CD4-positive, alpha-beta memory T cell (primary cell): ENCODE measurements around the gene POTEH. TPM values are rescaled to one million over a fixed set of nuclear protein-coding genes. Genes with fewer than 3 reads are reported as not detected.
"Not testable (repeated sequence)": the region's sequence is repeated elsewhere in the genome, so short reads cannot be mapped to it uniquely, and the experiment has no call there.

ENCODE experiments used
- CTCF ChIA-PET: fragments of 350-600 bp; sonication (Branson Sonifier 250); formaldehyde crosslinking; loops from one replicate; lab custom pipeline; 2021; ENCODE audit warnings: inconsistent platforms; ENCODE audit not compliant: partially characterized antibody; lab: Charles Lee
- POLR2A ChIA-PET: fragments of 350-600 bp; sonication (Branson Sonifier 250); formaldehyde crosslinking; loops from one replicate; lab custom pipeline; 2021; ENCODE audit not compliant: partially characterized antibody; lab: Charles Lee
- DNase-seq, 5 donors: peaks; one replicate each; pipeline versions ENCODE4 v3.0.0 to v3.0.0-alpha.2; 2020 to 2022; ENCODE audit warnings: mixed read lengths in 1 of 5
- H3K27ac ChIP-seq: one replicate; pipeline ENCODE4 v1.7.0; 2013; ENCODE audit warnings: low read depth, low read length
- H3K27me3 ChIP-seq: 2 replicates; pipeline ENCODE4 v1.7.0; 2013; ENCODE audit warnings: mild to moderate bottlenecking, low read length, moderate library complexity; ENCODE audit not compliant: insufficient read depth
- H3K36me3 ChIP-seq: 2 replicates; pipeline ENCODE4 v1.7.0; 2013; ENCODE audit warnings: mild to moderate bottlenecking, low read length, moderate library complexity; ENCODE audit not compliant: insufficient read depth
- H3K4me1 ChIP-seq: 2 replicates; pipeline ENCODE4 v1.7.0; 2013; ENCODE audit warnings: mild to moderate bottlenecking, low read length, moderate library complexity; ENCODE audit not compliant: insufficient read depth
- H3K4me3 ChIP-seq, 2 donors: one replicate each; pipeline ENCODE4 v1.7.0; 2013; ENCODE audit warnings: low read length in 2 of 2, mild to moderate bottlenecking in 1 of 2
- H3K9me3 ChIP-seq, 2 donors: one replicate each; pipeline ENCODE4 v1.7.0; 2013; ENCODE audit warnings: low read length in 2 of 2, control low read depth in 1 of 2; ENCODE audit not compliant: control insufficient read depth in 1 of 2
- H3K27ac Mint-ChIP-seq, 7 donors: one replicate each; pipeline ENCODE4 v1.8.0; 2020 to 2021; ENCODE audit warnings: mixed read lengths in 7 of 7, mild to moderate bottlenecking in 6 of 7, inconsistent platforms in 3 of 7, moderate library complexity in 3 of 7
- H3K27me3 Mint-ChIP-seq, 2 donors: one replicate each; pipeline ENCODE4 v1.8.0; 2020 to 2021; ENCODE audit warnings: mixed read lengths in 2 of 2
- H3K36me3 Mint-ChIP-seq, 2 donors: one replicate each; pipeline ENCODE4 v1.8.0; 2020 to 2021; ENCODE audit warnings: mixed read lengths in 2 of 2, inconsistent platforms in 1 of 2, mild to moderate bottlenecking in 1 of 2
- H3K4me1 Mint-ChIP-seq, 4 donors: one replicate each; pipeline ENCODE4 v1.8.0; 2020 to 2021; ENCODE audit warnings: mixed read lengths in 4 of 4, mild to moderate bottlenecking in 1 of 4
- H3K4me3 Mint-ChIP-seq, 8 donors: one replicate each; pipeline ENCODE4 v1.8.0; 2020 to 2021; ENCODE audit warnings: mixed read lengths in 8 of 8, mild to moderate bottlenecking in 7 of 8, moderate library complexity in 6 of 8, inconsistent platforms in 3 of 8
- H3K9me3 Mint-ChIP-seq, 8 donors: one replicate each; pipeline ENCODE4 v1.8.0; 2020 to 2021; ENCODE audit warnings: mixed read lengths in 8 of 8, mild to moderate bottlenecking in 5 of 8, inconsistent platforms in 3 of 8, moderate library complexity in 1 of 8
- intact Hi-C: fragments of 100-400 bp; cut with micrococcal nuclease; formaldehyde crosslinking; loops from one replicate; pipeline ENCODE4 v1.15.1; 2023
- polyA plus RNA-seq, 2 donors: library from polyadenylated mRNA; unstranded; fragments of 300-500 nt; fragmentation: Illumina TruSeq; gene quantifications; one replicate each; pipeline ENCODE4 v1.2.3, GENCODE V29; 2021
- total RNA-seq, 2 experiments: library from RNA; stranded (reverse); gene quantifications; one replicate each; pipeline ENCODE4 v1.2.3, GENCODE V29; 2021

The POTEH gene
- total and polyA plus RNA-seq, 4 experiments from 2014 or later = not detected

GRCh38 chr22:15738157-15738908 lies 48.5 kb downstream of the POTEH start:
- H3K9me3 ChIP-seq, H3K27ac ChIP-seq, POLR2A ChIA-PET, H3K4me3 Mint-ChIP-seq, H3K4me3 ChIP-seq, H3K36me3 ChIP-seq, H3K9me3 Mint-ChIP-seq, H3K36me3 Mint-ChIP-seq, intact Hi-C loops, H3K27me3 Mint-ChIP-seq, DNase-seq, H3K4me1 ChIP-seq, H3K27me3 ChIP-seq, H3K4me1 Mint-ChIP-seq, H3K27ac Mint-ChIP-seq, CTCF ChIA-PET: not testable (repeated sequence)

- H3K27me3 ChIP-seq, H3K27ac Mint-ChIP-seq, H3K9me3 Mint-ChIP-seq, CTCF ChIA-PET, H3K4me1 Mint-ChIP-seq, H3K27me3 Mint-ChIP-seq, H3K4me3 Mint-ChIP-seq, H3K36me3 ChIP-seq, H3K4me3 ChIP-seq, H3K9me3 ChIP-seq, H3K36me3 Mint-ChIP-seq, H3K4me1 ChIP-seq, H3K27ac ChIP-seq, POLR2A ChIA-PET, intact Hi-C loops, DNase-seq: not testable (repeated sequence)
These were observed 49.1 kb downstream of the POTEH start for GRCh38 chr22:15738909-15739391.

GRCh38 chr22:15747636-15748323 lies 58.0 kb downstream of the POTEH start:
- POLR2A ChIA-PET, CTCF ChIA-PET, H3K4me3 Mint-ChIP-seq, H3K27ac Mint-ChIP-seq, H3K9me3 Mint-ChIP-seq, H3K4me3 ChIP-seq, intact Hi-C loops, H3K36me3 ChIP-seq, H3K27ac ChIP-seq, H3K4me1 ChIP-seq, H3K4me1 Mint-ChIP-seq, H3K9me3 ChIP-seq, H3K27me3 ChIP-seq, H3K36me3 Mint-ChIP-seq, H3K27me3 Mint-ChIP-seq: not testable (repeated sequence)
- DNase-seq = peak in 1 of 5 donors; percentile 28

- H3K27me3 ChIP-seq, H3K4me1 ChIP-seq, H3K9me3 ChIP-seq, intact Hi-C loops, H3K4me1 Mint-ChIP-seq, H3K36me3 Mint-ChIP-seq, H3K36me3 ChIP-seq, H3K27ac ChIP-seq, H3K4me3 Mint-ChIP-seq, CTCF ChIA-PET, H3K27me3 Mint-ChIP-seq, H3K27ac Mint-ChIP-seq, H3K9me3 Mint-ChIP-seq, H3K4me3 ChIP-seq, POLR2A ChIA-PET: not testable (repeated sequence)
- DNase-seq = peak in 1 of 5 donors; percentile 25
These were observed 59.5 kb downstream of the POTEH start for GRCh38 chr22:15749181-15749970.

GRCh38 chr22:15759443-15760097 lies 69.7 kb downstream of the POTEH start:
- H3K4me1 ChIP-seq, H3K27me3 ChIP-seq, H3K4me1 Mint-ChIP-seq, H3K36me3 Mint-ChIP-seq, H3K27me3 Mint-ChIP-seq, intact Hi-C loops, H3K4me3 Mint-ChIP-seq, H3K9me3 ChIP-seq, H3K27ac Mint-ChIP-seq, CTCF ChIA-PET, H3K27ac ChIP-seq, H3K36me3 ChIP-seq, H3K9me3 Mint-ChIP-seq, H3K4me3 ChIP-seq, POLR2A ChIA-PET: not testable (repeated sequence)
- DNase-seq = peak in 1 of 5 donors; percentile 24

GRCh38 chr22:15760388-15761150 lies 70.7 kb downstream of the POTEH start:
- DNase-seq = peak in 1 of 5 donors; percentile 31
- CTCF ChIA-PET, H3K27me3 Mint-ChIP-seq, POLR2A ChIA-PET, H3K9me3 Mint-ChIP-seq, H3K36me3 Mint-ChIP-seq, H3K4me1 ChIP-seq, H3K4me3 Mint-ChIP-seq, H3K27ac Mint-ChIP-seq, H3K4me3 ChIP-seq, H3K36me3 ChIP-seq, intact Hi-C loops, H3K9me3 ChIP-seq, H3K27ac ChIP-seq, H3K4me1 Mint-ChIP-seq, H3K27me3 ChIP-seq: not testable (repeated sequence)
